ENCODE results near the gene HOMER1. TPM values are rescaled to one million over a fixed set of nuclear protein-coding genes. Genes with fewer than 3 reads are reported as not detected.
"Not testable (repeated sequence)": the region's sequence is repeated elsewhere in the genome, so short reads cannot be mapped to it uniquely, and the experiment has no call there.

Gene HOMER1
- total RNA-seq, 4 donors from 2014 or later: 23.5 to 51.0 (median 33.0) TPM

DNA sequence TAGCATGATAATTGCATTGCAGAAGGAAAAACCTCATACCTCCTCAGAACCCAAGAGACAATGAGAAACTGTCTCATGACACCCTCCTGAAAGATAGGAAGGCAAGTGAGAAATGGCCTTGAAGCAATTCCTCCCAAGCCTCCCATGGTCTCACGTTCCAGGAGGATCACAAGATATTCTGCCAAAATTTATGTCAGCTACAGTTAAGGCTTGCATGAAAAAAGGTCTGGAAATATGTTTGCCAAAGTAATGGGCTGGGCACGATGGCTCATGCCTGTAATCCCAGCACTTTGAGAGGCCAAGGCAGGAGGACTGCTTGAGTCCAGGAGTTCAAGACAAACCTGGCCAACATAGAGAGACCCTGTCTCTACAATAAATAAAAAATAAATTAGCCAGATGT is 12.6 kb upstream of the HOMER1 start:
- peak; percentile 42 to 63 for ATAC-seq
- TF ChIP-seq CTCF (IDR thresholded peaks at IDR 0.05 in 4 of 5, conservative IDR thresholded peaks at IDR 0.05 in 1 of 5): no peak
- TF ChIP-seq POLR2A (IDR thresholded peaks at IDR 0.05): no peak
- DNase-seq: peak in 1 of 2 donors; percentile 36
- Histone ChIP-seq H3K9me3 (no peaks in the 10 kb centered on the region), H3K4me3 (no peak overlapping the region), H3K4me1 (peaks cover 7 to 10% of the 10 kb centered on the region in 2 donors), H3K36me3 (no peaks in the 10 kb centered on the region), H3K27ac (peak overlapping the region; percentile 71 to 83 (median 76)), H3K27me3 (no peaks in the 10 kb centered on the region)
- in situ Hi-C loops (cut with MboI; ENCODE audit: low sequenced_read_pairs in 4 of 4) (no loop called here), intact Hi-C loops (cut with DNase I; ENCODE audit: low total_unique reads) (no loop called here)

GRCh38 chr5:79521156-79521555 is 7.2 kb upstream of the HOMER1 start:
- H3K9me3 ChIP-seq: no peaks in the 10 kb centered on the region
- no peaks in the 10 kb centered on the region for H3K4me1 ChIP-seq
- no peak overlapping the region for H3K4me3 ChIP-seq
- in situ Hi-C loops (cut with MboI; ENCODE audit: low sequenced_read_pairs in 4 of 4) (no loop called here), intact Hi-C loops (cut with DNase I; ENCODE audit: low total_unique reads) (no loop called here)
- H3K36me3 ChIP-seq: no peaks in the 10 kb centered on the region
- ATAC-seq (no peak), DNase-seq (no peak)
- H3K27me3 ChIP-seq: no peaks in the 10 kb centered on the region
- H3K27ac ChIP-seq: no peak overlapping the region
- no peak for TF ChIP-seq POLR2A (IDR thresholded peaks at IDR 0.05)
- no peak for TF ChIP-seq CTCF (IDR thresholded peaks at IDR 0.05 in 4 of 5, conservative IDR thresholded peaks at IDR 0.05 in 1 of 5)

DNA sequence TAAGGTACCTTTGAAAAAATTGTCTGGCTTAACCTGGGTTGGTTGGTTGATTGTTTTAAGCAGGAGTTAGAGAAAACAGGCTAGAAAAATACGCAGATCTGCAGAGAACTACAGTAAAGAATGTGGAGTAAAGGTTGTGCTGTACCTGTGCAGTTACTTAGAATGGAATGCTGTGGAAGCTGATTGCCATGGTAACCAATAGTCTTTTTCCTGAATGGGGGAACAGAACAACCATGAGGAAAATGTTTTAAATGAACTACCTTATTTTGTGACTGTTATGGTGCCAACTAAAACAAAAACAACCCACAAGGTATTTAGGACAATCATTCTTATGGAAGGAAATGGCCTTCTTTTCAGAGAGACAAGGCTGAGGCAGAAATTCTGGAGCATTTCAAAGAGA is 4.8 kb upstream of the HOMER1 start:
- H3K4me3 ChIP-seq: no peak overlapping the region
- H3K4me1 ChIP-seq: no peaks in the 10 kb centered on the region
- H3K27me3 ChIP-seq: no peaks in the 10 kb centered on the region
- TF ChIP-seq CTCF (IDR thresholded peaks at IDR 0.05 in 4 of 5, conservative IDR thresholded peaks at IDR 0.05 in 1 of 5): no peak
- no peak for TF ChIP-seq POLR2A (IDR thresholded peaks at IDR 0.05)
- H3K9me3 ChIP-seq: no peaks in the 10 kb centered on the region
- H3K36me3 ChIP-seq: no peaks in the 10 kb centered on the region
- no peak for DNase-seq
- ATAC-seq: no peak
- in situ Hi-C loops (cut with MboI; ENCODE audit: low sequenced_read_pairs in 4 of 4): no loop called here
- intact Hi-C loops (cut with DNase I; ENCODE audit: low total_unique reads): no loop called here
- no peak overlapping the region for H3K27ac ChIP-seq

- Histone ChIP-seq H3K4me3 (no peak overlapping the region), H3K9me3 (no peaks in the 10 kb centered on the region), H3K4me1 (peaks cover 0 to 6% of the 10 kb centered on the region in 2 donors), H3K27ac (peak overlapping the region in 1 of 4 donors; percentile 13), H3K36me3 (no peaks in the 10 kb centered on the region), H3K27me3 (no peaks in the 10 kb centered on the region)
- no peak for DNase-seq
- TF ChIP-seq POLR2A (IDR thresholded peaks at IDR 0.05): no peak
- no peak for TF ChIP-seq CTCF (IDR thresholded peaks at IDR 0.05 in 4 of 5, conservative IDR thresholded peaks at IDR 0.05 in 1 of 5)
- intact Hi-C loops (cut with DNase I; ENCODE audit: low total_unique reads) (no loop called here), in situ Hi-C loops (cut with MboI; ENCODE audit: low sequenced_read_pairs in 4 of 4) (no loop called here)
- ATAC-seq: no peak
Measured at GRCh38 chr5:79517601-79518000, 3.7 kb upstream of the HOMER1 start.

- Histone ChIP-seq H3K9me3 (no peaks in the 10 kb centered on the region), H3K36me3 (no peaks in the 10 kb centered on the region), H3K27ac (peak overlapping the region in 1 of 4 donors; percentile 13), H3K4me1 (peaks cover 0 to 6% of the 10 kb centered on the region in 2 donors), H3K27me3 (no peaks in the 10 kb centered on the region), H3K4me3 (no peak overlapping the region)
- ATAC-seq (no peak), DNase-seq (no peak)
- TF ChIP-seq CTCF (IDR thresholded peaks at IDR 0.05 in 4 of 5, conservative IDR thresholded peaks at IDR 0.05 in 1 of 5) (no peak), POLR2A (IDR thresholded peaks at IDR 0.05) (no peak)
- intact Hi-C loops (cut with DNase I; ENCODE audit: low total_unique reads): no loop called here
- in situ Hi-C loops (cut with MboI; ENCODE audit: low sequenced_read_pairs in 4 of 4): no loop called here
Measured at GRCh38 chr5:79516986-79517385, 3.1 kb upstream of the HOMER1 start.

DNA sequence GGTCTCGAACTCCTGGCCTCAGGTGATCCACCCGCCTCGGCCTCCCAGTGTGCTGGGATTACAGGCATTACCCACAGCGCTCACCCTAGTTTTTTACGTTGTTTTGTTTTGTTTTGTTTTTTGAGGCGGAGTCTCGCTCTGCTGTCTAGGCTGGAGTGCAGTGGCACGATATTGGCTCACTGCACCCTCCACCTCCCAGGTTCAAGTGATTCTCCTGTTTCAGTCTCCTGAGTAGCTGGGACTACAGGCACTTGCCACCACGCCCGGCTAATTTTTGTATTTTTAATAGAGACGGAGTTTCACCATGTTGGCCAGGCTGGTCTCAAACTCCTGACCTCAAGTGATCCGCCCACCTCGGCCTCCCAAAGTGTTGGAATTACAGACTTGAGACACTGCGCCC is 2.4 kb upstream of the HOMER1 start:
- H3K4me1 ChIP-seq; H3K36me3 ChIP-seq; in situ Hi-C loops (cut with MboI; ENCODE audit: low sequenced_read_pairs in 4 of 4); H3K4me3 ChIP-seq; intact Hi-C loops (cut with DNase I; ENCODE audit: low total_unique reads); DNase-seq; H3K9me3 ChIP-seq; ATAC-seq; H3K27me3 ChIP-seq; H3K27ac ChIP-seq: not testable (repeated sequence)

Measured in gastrocnemius medialis (tissue), 4 donors.